K562 (cell line): ENCODE data around the gene CSRP2. TPM values are rescaled to one million over a fixed set of nuclear protein-coding genes. Genes with fewer than 3 reads are reported as not detected.

Source experiments
- BRF2 ChIP-seq: IDR thresholded peaks from 3 replicates; pipeline ENCODE4 v1.6.1; 2011; ENCODE audit warnings: borderline replicate concordance, mild to moderate bottlenecking; ENCODE audit not compliant: insufficient read length, insufficient read depth
- TOE1 ChIP-seq, 2 experiments: fragments of 450-650 bp in 1 of 2; sonication (generic) in 1 of 2; formaldehyde crosslinking in 1 of 2; IDR thresholded peaks; 2 replicates each; pipeline versions ENCODE4 v1.7.1 to v1.8.0; 2016 to 2022; ENCODE audit warnings: borderline replicate concordance in 2 of 2, mild to moderate bottlenecking in 2 of 2, antibody characterized with exemption in 1 of 2, inconsistent platforms in 1 of 2, low read depth in 1 of 2, missing genetic modification reagents in 1 of 2, moderate library complexity in 1 of 2
- ZBTB11 ChIP-seq, 3 experiments: fragments of 200-800 bp in 1 of 3; fragments of 250-450 bp in 1 of 3; fragments of 450-650 bp in 1 of 3; sonication (Bioruptor Pico) in 1 of 3; sonication (Bioruptor generic) in 1 of 3; formaldehyde crosslinking in 1 of 3; IDR thresholded peaks; 2 replicates each; pipeline versions ENCODE4 v1.6.1 to v1.8.0; 2016 to 2022; ENCODE audit warnings: mild to moderate bottlenecking in 2 of 3, missing genetic modification characterization in 2 of 3, missing compliant biosample characterization in 1 of 3, moderate library complexity in 1 of 3
- ZNF165 ChIP-seq: fragments of 250-450 bp; sonication (Bioruptor Pico); IDR thresholded peaks from 2 replicates; pipeline ENCODE4 v1.4.0; 2020; ENCODE audit warnings: borderline replicate concordance
- ZNF407 ChIP-seq: fragments of 450-650 bp; IDR thresholded peaks from 2 replicates; pipeline ENCODE4 v1.6.1; 2016; ENCODE audit warnings: low read depth
- polyA plus RNA-seq, 8 experiments: library from polyadenylated mRNA; depleted of rRNA in 4 of 8; stranded (reverse) in 5 of 8; unstranded in 3 of 8; fragments of >200 nt; fragmentation: Nextera tagmentation in 2 of 8; fragmentation: Illumina TruSeq in 1 of 8; extraction: Ambion mirVana in 2 of 8; extraction: Trizol in 1 of 8; gene quantifications; 2 replicates each; pipeline versions ENCODE4 v1.2.1 to v1.2.3, GENCODE V29; 2011 to 2014; ENCODE audit warnings: inconsistent platforms in 1 of 8, missing spikeins in 1 of 8
- total RNA-seq, 7 experiments: library from RNA; depleted of rRNA in 6 of 7; stranded (reverse); fragments of >200 nt in 6 of 7; fragmentation: Illumina TruSeq in 2 of 7; extraction: Trizol in 2 of 7; gene quantifications; 2 replicates each; pipeline versions ENCODE4 v1.2.1 to v1.2.3, GENCODE V29; 2011 to 2021; ENCODE audit warnings: low replicate concordance in 1 of 7

CSRP2 gene
- total and polyA plus RNA-seq, 9 of the 15 experiments (the other 6 are each of a cell fraction or from before 2014, with no cell fraction given): 0.32 to 6.2 (median 2.3) TPM

- no peak for TF ChIP-seq ZBTB11 (CRISPR knock-in tag; IDR thresholded peaks at IDR 0.05)
- no peak for TF ChIP-seq ZNF407
- TF ChIP-seq ZNF165 (CRISPR knock-in tag): no peak
- TF ChIP-seq BRF2: no peak
- TF ChIP-seq TOE1 (IDR thresholded peaks at IDR 0.05; ENCODE audit: borderline replicate concordance): no peak
- no peak for TF ChIP-seq TOE1 (CRISPR knock-in tag; IDR thresholded peaks at IDR 0.05; ENCODE audit: borderline replicate concordance, low read depth)
Observed at GRCh38 chr12:76863837-76864236, 15.0 kb downstream of the CSRP2 start (continued).
